T-helper 17 cell (primary cell): ENCODE measurements around the gene SPON2. TPM values are rescaled to one million over a fixed set of nuclear protein-coding genes. Genes with fewer than 3 reads are reported as not detected.

Experiments
- ATAC-seq: fragments of 150-1000 bp; cut with Tn5 transposase; 2 replicates; pipeline ENCODE4 v1.10.0; 2021; ENCODE audit warnings: mild to moderate bottlenecking, moderate library complexity
- DNase-seq, 3 donors: peaks; one replicate each; pipeline versions ENCODE4 v3.0.0 to v3.0.0-alpha.2; 2020 to 2021
- H3K9me3 ChIP-seq: one replicate; pipeline ENCODE4 v1.7.0; 2013; ENCODE audit warnings: low read length, mild to moderate bottlenecking; ENCODE audit not compliant: control insufficient read depth, poor library complexity, severe bottlenecking
- H3K27ac Mint-ChIP-seq: one replicate; pipeline ENCODE4 v1.8.0; 2022; ENCODE audit warnings: mild to moderate bottlenecking, moderate library complexity, mixed read lengths
- H3K27me3 Mint-ChIP-seq: one replicate; pipeline ENCODE4 v1.8.0; 2022; ENCODE audit warnings: mixed read lengths
- H3K36me3 Mint-ChIP-seq: one replicate; pipeline ENCODE4 v1.8.0; 2022; ENCODE audit warnings: low read depth, mixed read lengths
- H3K4me1 Mint-ChIP-seq: one replicate; pipeline ENCODE4 v1.8.0; 2022; ENCODE audit warnings: mild to moderate bottlenecking, mixed read lengths
- H3K4me3 Mint-ChIP-seq: one replicate; pipeline ENCODE4 v1.8.0; 2022; ENCODE audit warnings: mild to moderate bottlenecking, moderate library complexity, mixed read lengths
- total RNA-seq, 4 donors: library from RNA in 2 of 4; stranded (reverse) in 2 of 4; gene quantifications; one replicate each; pipeline ENCODE4 v1.2.3 and lab custom pipeline; 2022 to 2026

Gene SPON2
- total RNA-seq, 2 donors from 2014 or later = 5.2 to 7.4 TPM

GRCh38 chr4:1122505-1122904 is 49.9 kb downstream of the SPON2 start:
- DNase-seq (no peak), ATAC-seq (no peak)
- Mint-ChIP-seq H3K27me3 (peaks cover 37% of the 10 kb centered on the region), H3K36me3 (no peaks in the 10 kb centered on the region), H3K4me1 (peaks cover 6% of the 10 kb centered on the region), H3K4me3 (no peak overlapping the region), H3K27ac (no peak overlapping the region)
- H3K9me3 ChIP-seq = no peaks in the 10 kb centered on the region

Other genes starting within 250 kb of the SPON2 start
- gene GAK, start 240.3 kb downstream of the SPON2 start, total RNA-seq = 100 to 1,000 TPM; 192 to 215 TPM
- gene TMEM175, start 240.1 kb downstream of the SPON2 start, total RNA-seq = 10 to 100 TPM; 36.9 to 43.6 TPM
- 10 to 100 TPM; 13.5 to 14.4 TPM for gene DGKQ, start 199.0 kb downstream of the SPON2 start, total RNA-seq
- 10 to 100 TPM; 56.9 to 58.6 TPM for gene IDUA, start 185.5 kb downstream of the SPON2 start, total RNA-seq
- under 1 TPM in 1 of 2 donors, not detected in 1; 0.21 TPM for gene SLC26A1, start 179.2 kb downstream of the SPON2 start, total RNA-seq
- gene FGFRL1, start 161.0 kb downstream of the SPON2 start, total RNA-seq = 10 to 100 TPM; 23.1 to 30.1 TPM
- gene RNF212, start 59.0 kb downstream of the SPON2 start, total RNA-seq = 1 to 10 TPM; 2.1 to 2.6 TPM
- 100 to 1,000 TPM; 164 to 184 TPM for gene CTBP1, start 76.5 kb upstream of the SPON2 start, total RNA-seq
- gene MAEA, start 117.3 kb upstream of the SPON2 start, total RNA-seq = 10 to 100 TPM; 46.9 to 75.8 TPM
- gene UVSSA, start 174.6 kb upstream of the SPON2 start, total RNA-seq = 10 to 100 TPM; 36.0 to 37.1 TPM
- not detected for gene NKX1-1, start 233.9 kb upstream of the SPON2 start, total RNA-seq